ENCODE results near the gene RBM7.

DNA sequence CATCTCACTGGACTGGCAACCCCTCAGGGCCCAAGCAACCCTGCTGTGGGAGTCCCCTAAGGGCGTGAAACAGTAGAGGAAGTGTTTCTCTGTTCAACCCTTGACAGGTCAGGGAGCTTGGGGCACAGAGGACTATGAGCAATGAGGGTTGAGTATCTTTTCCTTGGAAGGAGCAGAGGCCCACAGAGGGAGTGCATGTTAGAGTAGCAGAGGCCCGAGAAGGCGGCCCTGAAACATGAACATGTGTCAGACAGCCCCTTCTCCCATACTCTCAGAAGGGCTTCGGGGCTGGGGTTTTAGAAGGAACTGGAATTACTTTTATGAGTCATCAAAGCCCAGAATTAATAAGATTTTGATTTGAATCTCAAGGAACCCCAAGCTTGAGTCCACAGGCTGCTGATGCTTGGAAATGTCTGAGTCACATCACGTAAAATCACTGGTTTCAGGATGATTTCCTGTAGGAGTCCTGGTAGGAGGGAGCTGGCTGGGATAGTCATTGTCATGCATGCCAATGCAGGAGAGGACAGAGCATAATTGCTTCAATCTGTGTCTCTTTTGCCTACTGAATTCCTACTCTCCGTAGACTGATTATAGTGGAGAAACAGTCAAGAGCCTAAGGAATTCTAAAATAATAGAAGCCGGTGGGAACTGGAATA lies 22.7 kb upstream of the RBM7 start:
- TF ChIP-seq EZH2 (IDR thresholded peaks at IDR 0.05; ENCODE audit: insufficient read depth, poor library complexity, severe bottlenecking) (no peak), EZH2phosphoT487 (IDR thresholded peaks at IDR 0.05; ENCODE audit: insufficient read depth, low read depth) (no peak)

Data from GM23248 (cell line).